GM21737 (cell line): Measurements from ENCODE around the gene MGMT.

ENCODE experiments used
- ATAC-seq: cut with Tn5 transposase; IDR thresholded peaks from one replicate; pipeline ENCODE4 v1.9.1; 2021; ENCODE audit warnings: mild to moderate bottlenecking, moderate library complexity; ENCODE audit not compliant: unreplicated experiment

The MGMT gene

GRCh38 chr10:129615921-129616525 lies 149.0 kb downstream of the MGMT start:
- ATAC-seq = no peak

GRCh38 chr10:129617768-129618167 lies 150.7 kb downstream of the MGMT start:
- no peak for ATAC-seq

- ATAC-seq = no peak
These were observed 154.0 kb downstream of the MGMT start for GRCh38 chr10:129621062-129621461.

- ATAC-seq = no peak
These were observed 154.7 kb downstream of the MGMT start for GRCh38 chr10:129621693-129622092.

GRCh38 chr10:129622291-129622690 lies 155.2 kb downstream of the MGMT start:
- no peak for ATAC-seq

GRCh38 chr10:129622736-129623135 lies 155.7 kb downstream of the MGMT start:
- ATAC-seq = no peak

- ATAC-seq = no peak
These were observed 157.5 kb downstream of the MGMT start for GRCh38 chr10:129624526-129624925.

GRCh38 chr10:129626309-129626708 lies 159.3 kb downstream of the MGMT start:
- no peak for ATAC-seq

GRCh38 chr10:129626796-129627435 lies 159.9 kb downstream of the MGMT start:
- ATAC-seq = no peak

GRCh38 chr10:129627442-129627841 lies 160.4 kb downstream of the MGMT start:
- no peak for ATAC-seq

- no peak for ATAC-seq
These were observed 161.8 kb downstream of the MGMT start for GRCh38 chr10:129628823-129629222.

GRCh38 chr10:129629911-129630310 lies 162.9 kb downstream of the MGMT start:
- ATAC-seq = no peak

- ATAC-seq = no peak
These were observed 164.0 kb downstream of the MGMT start for GRCh38 chr10:129631006-129631405.

- no peak for ATAC-seq
These were observed 165.0 kb downstream of the MGMT start for GRCh38 chr10:129631870-129632623.

GRCh38 chr10:129637010-129637409 lies 170.0 kb downstream of the MGMT start:
- no peak for ATAC-seq

- ATAC-seq = no peak
These were observed 170.8 kb downstream of the MGMT start for GRCh38 chr10:129637846-129638245.

- ATAC-seq = no peak
These were observed 174.3 kb downstream of the MGMT start for GRCh38 chr10:129641351-129641750.

GRCh38 chr10:129641982-129642381 lies 174.9 kb downstream of the MGMT start:
- no peak for ATAC-seq

GRCh38 chr10:129642427-129642826 lies 175.4 kb downstream of the MGMT start:
- no peak for ATAC-seq

- ATAC-seq = no peak
These were observed 176.2 kb downstream of the MGMT start for GRCh38 chr10:129643266-129643665.

- no peak for ATAC-seq
These were observed 178.4 kb downstream of the MGMT start for GRCh38 chr10:129645487-129645886.

- ATAC-seq = no peak
These were observed 179.9 kb downstream of the MGMT start for GRCh38 chr10:129646973-129647372.
